Osteocyte (in vitro differentiated cells): Measurements from ENCODE around the gene PHF20. TPM values are rescaled to one million over a fixed set of nuclear protein-coding genes. Genes with fewer than 3 reads are reported as not detected.
"Not testable (repeated sequence)": the region's sequence is repeated elsewhere in the genome, so short reads cannot be mapped to it uniquely, and the experiment has no call there.

Source experiments
- DNase-seq: peaks from one replicate; pipeline ENCODE4 v3.0.0; 2021; ENCODE audit warnings: mixed read lengths; ENCODE audit not compliant: unreplicated experiment; ENCODE audit errors: extremely low spot score
- H3K27ac Mint-ChIP-seq: one replicate; pipeline ENCODE4 v1.8.0; 2021; ENCODE audit warnings: mild to moderate bottlenecking, mixed read lengths; ENCODE audit not compliant: unreplicated experiment
- H3K27me3 Mint-ChIP-seq: one replicate; pipeline ENCODE4 v1.8.0; 2021; ENCODE audit warnings: mixed read lengths; ENCODE audit not compliant: unreplicated experiment
- H3K36me3 Mint-ChIP-seq: one replicate; pipeline ENCODE4 v1.8.0; 2021; ENCODE audit warnings: mixed read lengths; ENCODE audit not compliant: unreplicated experiment
- H3K4me1 Mint-ChIP-seq: one replicate; pipeline ENCODE4 v1.8.0; 2021; ENCODE audit warnings: mixed read lengths; ENCODE audit not compliant: unreplicated experiment
- H3K4me3 Mint-ChIP-seq: one replicate; pipeline ENCODE4 v1.8.0; 2021; ENCODE audit warnings: mild to moderate bottlenecking, moderate library complexity, mixed read lengths; ENCODE audit not compliant: unreplicated experiment
- H3K9me3 Mint-ChIP-seq: one replicate; pipeline ENCODE4 v1.8.0; 2021; ENCODE audit warnings: mixed read lengths; ENCODE audit not compliant: unreplicated experiment
- CTCF ChIP-seq: fragments of 200-600 bp; sonication (generic); IDR thresholded peaks from 2 replicates; pipeline ENCODE4 v1.5.0; 2021; ENCODE audit warnings: antibody characterized with exemption, mild to moderate bottlenecking, moderate library complexity
- total RNA-seq: library from RNA; stranded (reverse); gene quantifications from 2 replicates; pipeline ENCODE4 v1.2.1, GENCODE V29; 2021

PHF20 gene
- total RNA-seq, 1 donor from 2014 or later = 38.1 TPM

GRCh38 chr20:35756404-35756803 lies 15.4 kb upstream of the PHF20 start:
- Mint-ChIP-seq H3K27me3 (no peaks in the 10 kb centered on the region), H3K36me3 (no peaks in the 10 kb centered on the region), H3K4me1 (no peaks in the 10 kb centered on the region), H3K4me3 (no peak overlapping the region), H3K9me3 (no peaks in the 10 kb centered on the region), H3K27ac (no peak overlapping the region)
- DNase-seq = no peak
- TF ChIP-seq CTCF = no peak

GRCh38 chr20:35757098-35757705 lies 14.6 kb upstream of the PHF20 start:
- H3K27me3 Mint-ChIP-seq = no peaks in the 10 kb centered on the region
- DNase-seq = no peak
- no peaks in the 10 kb centered on the region for H3K36me3 Mint-ChIP-seq
- no peak overlapping the region for H3K27ac Mint-ChIP-seq
- H3K4me1 Mint-ChIP-seq = no peaks in the 10 kb centered on the region
- no peak for TF ChIP-seq CTCF
- no peak overlapping the region for H3K4me3 Mint-ChIP-seq
- H3K9me3 Mint-ChIP-seq = no peaks in the 10 kb centered on the region

GRCh38 chr20:35761548-35761947 lies 10.3 kb upstream of the PHF20 start:
- H3K9me3 Mint-ChIP-seq, H3K36me3 Mint-ChIP-seq, H3K4me3 Mint-ChIP-seq: not testable (repeated sequence)

GRCh38 chr20:35762461-35762860 lies 9.4 kb upstream of the PHF20 start:
- TF ChIP-seq CTCF = no peak
- no peaks in the 10 kb centered on the region for H3K36me3 Mint-ChIP-seq
- no peak overlapping the region for H3K4me3 Mint-ChIP-seq
- H3K4me1 Mint-ChIP-seq = peaks cover 2% of the 10 kb centered on the region
- no peak overlapping the region for H3K27ac Mint-ChIP-seq
- no peaks in the 10 kb centered on the region for H3K9me3 Mint-ChIP-seq
- no peaks in the 10 kb centered on the region for H3K27me3 Mint-ChIP-seq
- no peak for DNase-seq

More at GRCh38 chr20:35761548-35761947, 10.3 kb upstream of the PHF20 start:
- H3K27me3 Mint-ChIP-seq, DNase-seq, H3K4me1 Mint-ChIP-seq, H3K27ac Mint-ChIP-seq: not testable (repeated sequence)

GRCh38 chr20:35764936-35765335 lies 6.9 kb upstream of the PHF20 start:
- H3K27me3 Mint-ChIP-seq, H3K4me3 Mint-ChIP-seq, H3K27ac Mint-ChIP-seq, H3K9me3 Mint-ChIP-seq, H3K36me3 Mint-ChIP-seq, DNase-seq: not testable (repeated sequence)
- peaks cover 21% of the 10 kb centered on the region for H3K4me1 Mint-ChIP-seq

- DNase-seq = no peak
- no peak overlapping the region for H3K27ac Mint-ChIP-seq
- no peak for TF ChIP-seq CTCF
- peaks cover 27% of the 10 kb centered on the region for H3K4me1 Mint-ChIP-seq
- H3K36me3 Mint-ChIP-seq = no peaks in the 10 kb centered on the region
- H3K27me3 Mint-ChIP-seq = no peaks in the 10 kb centered on the region
- H3K4me3 Mint-ChIP-seq = no peak overlapping the region
- no peaks in the 10 kb centered on the region for H3K9me3 Mint-ChIP-seq
Measured at GRCh38 chr20:35766843-35767242, 5.0 kb upstream of the PHF20 start.
